NT2/D1 (cell line): ENCODE data around the gene LRRC59.

Experiments used
- SUZ12 ChIP-seq: IDR thresholded peaks from 2 replicates; pipeline ENCODE4 v1.6.1; 2011; ENCODE audit not compliant: insufficient read length, insufficient read depth; ENCODE audit errors: extremely low read depth
- YY1 ChIP-seq: IDR thresholded peaks from 2 replicates; pipeline ENCODE4 v1.6.1; 2011; ENCODE audit not compliant: insufficient read length, insufficient read depth
- ZNF274 ChIP-seq: IDR thresholded peaks from 2 replicates; pipeline ENCODE4 v1.6.1; 2011; ENCODE audit warnings: mild to moderate bottlenecking, low read depth, low read length

DNA sequence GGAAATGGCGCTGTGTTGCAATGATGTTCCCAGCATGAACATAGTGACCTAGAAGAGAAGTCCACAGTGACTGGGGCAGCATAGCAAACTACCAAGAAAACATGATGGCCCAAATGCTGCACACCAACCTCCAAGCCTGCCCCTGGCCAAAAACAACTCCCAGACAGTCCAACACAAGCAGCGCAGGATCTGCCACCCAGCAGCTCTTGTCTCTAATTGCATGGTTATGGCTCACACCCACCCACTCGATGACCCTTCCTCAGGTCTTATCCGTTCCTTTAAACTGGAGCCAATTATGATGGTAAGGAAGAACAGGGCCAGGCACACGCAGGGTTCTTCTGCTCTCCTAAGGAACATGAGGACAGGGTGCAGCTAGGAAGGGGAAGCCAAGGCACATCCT, 27.3 kb downstream of the LRRC59 start:
- TF ChIP-seq ZNF274 = no peak
- TF ChIP-seq YY1 = no peak
- TF ChIP-seq SUZ12 = no peak
